GM12891 (cell line): ENCODE data around the gene RNF152.

Experiments used
- POLR2A ChIP-seq: IDR thresholded peaks from 2 replicates; pipeline ENCODE4 v1.6.1; 2011; ENCODE audit warnings: low read depth, low read length, control low read depth
- POLR2AphosphoS5 ChIP-seq: IDR thresholded peaks from 2 replicates; pipeline ENCODE4 v1.6.1; 2011; ENCODE audit warnings: low read depth, low read length, control low read depth

GRCh38 chr18:61808286-61808685 is 84.5 kb downstream of the RNF152 start:
- TF ChIP-seq POLR2A (no peak), POLR2AphosphoS5 (no peak)
